GM12878 (cell line): ENCODE measurements around the gene FGD5. TPM values are rescaled to one million over a fixed set of nuclear protein-coding genes. Genes with fewer than 3 reads are reported as not detected.

Experiments used
- ATAC-seq: fragments of 200-7000 bp; cut with Tn5 transposase; 3 replicates; pipeline ENCODE4 v1.9.1; 2020; ENCODE audit warnings: mild to moderate bottlenecking, moderate library complexity
- BruUV-seq: library from RNA; stranded (reverse); fragments of 400-500 nt; replicated peaks from 2 replicates; lab custom pipeline; 2021; lab: Mats Ljungman, UMichigan
- CTCF ChIA-PET: fragments of 300-600 bp; sonication (Branson Sonifier 250); formaldehyde crosslinking; extraction: SDS; loops from one replicate; lab custom pipeline; 2021; ENCODE audit warnings: inconsistent platforms; lab: Yijun Ruan, JAX
- POLR2A ChIA-PET: fragments of 350-600 bp; formaldehyde crosslinking; extraction: SDS; loops from one replicate; lab custom pipeline; 2021; ENCODE audit warnings: inconsistent platforms; lab: Charles Lee
- RAD21 ChIA-PET: fragments of 300-600 bp; sonication (Branson Sonifier 250); formaldehyde crosslinking; loops from one replicate; lab custom pipeline; 2023; ENCODE audit warnings: antibody characterized with exemption; ENCODE audit not compliant: unreplicated experiment; lab: Charles Lee
- SMC1A ChIA-PET: fragments of 300-600 bp; sonication (Branson Sonifier 250); formaldehyde crosslinking; loops from one replicate; lab custom pipeline; 2023; ENCODE audit not compliant: unreplicated experiment, uncharacterized antibody; lab: Charles Lee
- DNase-seq: peaks from one replicate; pipeline ENCODE4 v3.0.0-alpha.2; 2011; ENCODE audit warnings: low read depth, low spot score
- FAIRE-seq: peaks from 3 replicates; lab custom pipeline; 2011; peaks lifted over from hg19 to GRCh38; lab: Jason Lieb, UNC
- H2AFZ ChIP-seq: 2 replicates; pipeline ENCODE4 v1.6.0; 2011; ENCODE audit warnings: low read depth, low read length, control low read depth; ENCODE audit not compliant: control insufficient read depth
- H3K27ac ChIP-seq: 2 replicates; pipeline ENCODE4 v1.5.1; 2011; ENCODE audit warnings: control low read depth; ENCODE audit not compliant: control insufficient read depth, insufficient read depth
- H3K27me3 ChIP-seq, 2 experiments: replicated peaks in 1 of 2; 2 replicates each; pipeline versions ENCODE4 v1.6.0 to v1.6.1; 2011; ENCODE audit warnings: low read length in 1 of 2; ENCODE audit not compliant: control insufficient read depth in 2 of 2, insufficient read depth in 2 of 2
- H3K36me3 ChIP-seq, 2 experiments: 2 replicates each; pipeline ENCODE4 v1.5.1; 2011; ENCODE audit warnings: low read length in 1 of 2; ENCODE audit not compliant: control insufficient read depth in 2 of 2, insufficient read depth in 2 of 2
- H3K4me1 ChIP-seq: 2 replicates; pipeline ENCODE4 v1.6.1; 2011; ENCODE audit warnings: mild to moderate bottlenecking, low read length, moderate library complexity, mixed read lengths; ENCODE audit not compliant: control insufficient read depth, insufficient read depth
- H3K4me2 ChIP-seq: 2 replicates; pipeline ENCODE4 v1.6.0; 2011; ENCODE audit warnings: control low read depth; ENCODE audit not compliant: control insufficient read depth, insufficient read depth
- H3K4me3 ChIP-seq: fragments of 200-600 bp; sonication (generic); 2 replicates; pipeline ENCODE4 v1.5.1; 2016
- H3K79me2 ChIP-seq: 2 replicates; pipeline ENCODE4 v1.6.0; 2011; ENCODE audit warnings: low read length; ENCODE audit not compliant: control insufficient read depth, insufficient read depth
- H3K9ac ChIP-seq: 2 replicates; pipeline ENCODE4 v1.8.0; 2011; ENCODE audit warnings: low read length, control low read depth, mixed read lengths; ENCODE audit not compliant: control insufficient read depth, insufficient read depth
- H3K9me3 ChIP-seq: replicated peaks from 3 replicates; pipeline ENCODE4 v1.5.1; 2011; ENCODE audit warnings: mild to moderate bottlenecking, low read length; ENCODE audit not compliant: control insufficient read depth, insufficient read depth
- H4K20me1 ChIP-seq: 2 replicates; pipeline ENCODE4 v1.6.0; 2011; ENCODE audit not compliant: control insufficient read depth, insufficient read depth
- ATF7 ChIP-seq: fragments of 450-650 bp; IDR thresholded peaks from 2 replicates; pipeline ENCODE4 v1.6.1; 2016; ENCODE audit warnings: low read depth, mild to moderate bottlenecking
- SPI1 ChIP-seq: IDR thresholded peaks from 2 replicates; pipeline ENCODE4 v1.6.1; 2011; ENCODE audit warnings: low read depth, mild to moderate bottlenecking, low read length, moderate library complexity, borderline replicate concordance; ENCODE audit not compliant: insufficient read depth
- SREBF1 ChIP-seq: IDR thresholded peaks from 2 replicates; pipeline ENCODE4 v1.6.1; 2012; ENCODE audit warnings: mild to moderate bottlenecking, low read length
- WGBS: methylation state at CpG from one replicate; pipeline ENCODE4 v1.1.6; 2016; ENCODE audit warnings: low lambda C conversion rate; ENCODE audit not compliant: insufficient replicate concordance, insufficient coverage; ENCODE audit errors: missing lambda C conversion rate; 5-methylcytosine and 5-hydroxymethylcytosine counted together
- in situ Hi-C: fragments of 300-500 bp; cut with MboI; formaldehyde crosslinking; loops from 9 replicates; pipeline ENCODE4 v1.14.3; 2018; ENCODE audit warnings: mixed read lengths
- intact Hi-C: fragments of 100-400 bp; cut with micrococcal nuclease; formaldehyde crosslinking; loops from one replicate; pipeline ENCODE4 v1.14.2; 2022; ENCODE audit not compliant: unreplicated experiment
- polyA plus RNA-seq, 11 experiments: library from polyadenylated mRNA; depleted of rRNA in 4 of 11; unstranded in 6 of 11; stranded (reverse) in 5 of 11; fragments of >200 nt; fragmentation: Nextera tagmentation in 4 of 11; fragmentation: Illumina TruSeq in 1 of 11; extraction: Ambion mirVana in 4 of 11; extraction: Trizol in 1 of 11; gene quantifications; 1 replicate in 1 of 11; 2 replicates in 10 of 11; pipeline versions ENCODE4 v1.2.1 to v1.2.3, GENCODE V29; 2011 to 2016; ENCODE audit warnings: inconsistent platforms in 2 of 11, missing spikeins in 2 of 11, low read depth in 1 of 11
- total RNA-seq, 4 experiments: library from RNA; depleted of rRNA in 3 of 4; stranded (reverse); fragments of >200 nt in 3 of 4; fragmentation: Illumina TruSeq in 1 of 4; extraction: Trizol in 1 of 4; gene quantifications; 2 replicates each; pipeline versions ENCODE4 v1.2.1 to v1.2.3, GENCODE V29; 2013 to 2021

The FGD5 gene
- total and polyA plus RNA-seq, 10 of the 15 experiments (the other 5 are each of a cell fraction or from before 2014, with no cell fraction given) = 0.03 to 0.13 (median 0.11) TPM; not detected in 3

DNA sequence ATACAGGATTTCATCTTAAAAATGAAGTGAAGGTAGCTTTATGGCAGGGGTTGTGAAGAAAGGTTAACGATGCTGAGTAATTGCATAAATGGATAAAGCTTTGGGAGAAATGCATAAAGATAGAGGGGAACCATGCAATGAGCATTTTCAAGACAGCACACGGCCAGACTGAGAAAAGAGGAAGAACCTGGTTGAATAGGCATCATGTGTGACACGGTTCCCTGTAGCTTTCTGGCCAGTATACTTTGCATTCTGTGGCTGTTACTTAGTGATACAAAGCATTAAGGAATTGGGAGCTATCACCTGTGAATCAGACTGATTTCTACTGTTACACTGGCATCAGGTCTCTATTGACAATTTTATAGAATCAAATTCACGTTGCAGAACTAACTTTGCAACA is 161.9 kb downstream of the FGD5 start:
- in situ Hi-C loops = no loop called here
- no peaks in the 10 kb centered on the region for H3K27me3 ChIP-seq
- BruUV-seq = no TSS peak
- TF ChIP-seq SPI1 = peak; percentile 57; the same call in 1 of the 2 replicates
- TF ChIP-seq ATF7 = 0 out of 2 replicates have a peak, but pooled peaks have one; percentile 11
- no peak for TF ChIP-seq SREBF1
- TF ChIP-seq, all 136 proteins: peak for 2
- 16% methylated on average over 4 of the region's 4 CpGs for WGBS
- ChIA-PET POLR2A (interaction anchor here (0.6 to 1.8 kb wide), 6 partner anchors 9 to 74 kb away, joined by 3 to 6 read pairs (median 4); no protein-coding TSS in a partner anchor), SMC1A (interaction anchor here (1.1 to 2.6 kb wide), 7 partner anchors 9 to 30 kb away, joined by 3 to 12 read pairs (median 5); no protein-coding TSS in a partner anchor), RAD21 (interaction anchor here (0.9 to 1.5 kb wide), 4 partner anchors 35 to 71 kb away, joined by 3 to 4 read pairs (median 3); no protein-coding TSS in a partner anchor), CTCF (interaction anchor here (0.7 to 2.0 kb wide), 5 partner anchors 9 to 611 kb away, joined by 3 to 6 read pairs (median 3); no protein-coding TSS in a partner anchor)
- H4K20me1 ChIP-seq = no peaks in the 10 kb centered on the region
- H3K36me3 ChIP-seq = peaks cover 0 to 3% of the 10 kb centered on the region in 2 experiments; a peak in 1 of 4 replicates
- H3K4me3 ChIP-seq = no peak overlapping the region
- ATAC-seq (peak; percentile 88), DNase-seq (no peak), FAIRE-seq (no peak)
- H3K79me2 ChIP-seq = peaks cover 8% of the 10 kb centered on the region
- H3K4me1 ChIP-seq = no peaks in the 10 kb centered on the region; the same call in 1 of the 2 replicates
- no peak overlapping the region for H3K4me2 ChIP-seq
- no peaks in the 10 kb centered on the region for H3K9me3 ChIP-seq
- intact Hi-C loops = no loop called here
- no peak overlapping the region for H2AFZ ChIP-seq
- no peak overlapping the region for H3K9ac ChIP-seq
- H3K27ac ChIP-seq = no peak overlapping the region

Other genes starting within 250 kb of the FGD5 start
- 13.6 and 15.7 TPM in 2 replicates for gene CCDC174, start 167.2 kb upstream of the FGD5 start, total RNA-seq (2014; rRNA removed)
- 22.2 and 23.2 TPM in 2 replicates for gene CCDC174, start 167.2 kb upstream of the FGD5 start, total RNA-seq (2014; rRNA removed; fragmentation: Illumina TruSeq; extraction: Trizol)
- gene CCDC174, start 167.2 kb upstream of the FGD5 start, total RNA-seq (2021) = 17.0 and 17.9 TPM in 2 replicates
- 11.6 and 13.5 TPM in 2 replicates for gene CCDC174, start 167.2 kb upstream of the FGD5 start, polyA plus RNA-seq (2011; rRNA removed)
- 30.3 and 40.6 TPM in 2 replicates for gene CCDC174, start 167.2 kb upstream of the FGD5 start, polyA plus RNA-seq (2014; fragmentation: Illumina TruSeq; extraction: Trizol)
- 10 to 100 TPM; 26.1 to 31.3 TPM for gene CCDC174, start 167.2 kb upstream of the FGD5 start, polyA plus RNA-seq (2014; fragmentation: Nextera tagmentation; extraction: Ambion mirVana)
- gene CCDC174, start 167.2 kb upstream of the FGD5 start, polyA plus RNA-seq (2014; rRNA removed) = 10.5 and 14.1 TPM in 2 replicates
- 10 to 100 TPM; 18.8 to 19.5 TPM for gene CCDC174, start 167.2 kb upstream of the FGD5 start, polyA plus RNA-seq (2016; fragmentation: Nextera tagmentation; extraction: Ambion mirVana)
- gene C3orf20, start 143.8 kb upstream of the FGD5 start, total RNA-seq (2014; rRNA removed) = 1.0 and 2.8 TPM in 2 replicates
- gene C3orf20, start 143.8 kb upstream of the FGD5 start, total RNA-seq (2014; rRNA removed; fragmentation: Illumina TruSeq; extraction: Trizol) = 1.9 and 2.0 TPM in 2 replicates
- 1.6 and 2.0 TPM in 2 replicates for gene C3orf20, start 143.8 kb upstream of the FGD5 start, total RNA-seq (2021)
- gene C3orf20, start 143.8 kb upstream of the FGD5 start, polyA plus RNA-seq (2011; rRNA removed) = 2.0 and 2.9 TPM in 2 replicates
- gene C3orf20, start 143.8 kb upstream of the FGD5 start, polyA plus RNA-seq (2014; fragmentation: Illumina TruSeq; extraction: Trizol) = 1.6 and 2.2 TPM in 2 replicates
- gene C3orf20, start 143.8 kb upstream of the FGD5 start, polyA plus RNA-seq (2014; fragmentation: Nextera tagmentation; extraction: Ambion mirVana) = under 1 TPM; 0.05 to 0.15 TPM
- 1.0 and 1.1 TPM in 2 replicates for gene C3orf20, start 143.8 kb upstream of the FGD5 start, polyA plus RNA-seq (2014; rRNA removed)
- gene C3orf20, start 143.8 kb upstream of the FGD5 start, polyA plus RNA-seq (2016; fragmentation: Nextera tagmentation; extraction: Ambion mirVana) = under 1 TPM; 0.39 to 0.40 TPM
- 22.8 and 23.2 TPM in 2 replicates for gene NR2C2, start 128.6 kb downstream of the FGD5 start, total RNA-seq (2014; rRNA removed)
- gene NR2C2, start 128.6 kb downstream of the FGD5 start, total RNA-seq (2014; rRNA removed; fragmentation: Illumina TruSeq; extraction: Trizol) = 16.9 and 18.0 TPM in 2 replicates
- gene NR2C2, start 128.6 kb downstream of the FGD5 start, total RNA-seq (2021) = 28.2 and 30.3 TPM in 2 replicates
- 18.6 and 20.3 TPM in 2 replicates for gene NR2C2, start 128.6 kb downstream of the FGD5 start, polyA plus RNA-seq (2011; rRNA removed)
- 19.7 and 22.1 TPM in 2 replicates for gene NR2C2, start 128.6 kb downstream of the FGD5 start, polyA plus RNA-seq (2014; fragmentation: Illumina TruSeq; extraction: Trizol)
- gene NR2C2, start 128.6 kb downstream of the FGD5 start, polyA plus RNA-seq (2014; fragmentation: Nextera tagmentation; extraction: Ambion mirVana) = 1 to 10 TPM; 2.7 to 4.5 TPM
- gene NR2C2, start 128.6 kb downstream of the FGD5 start, polyA plus RNA-seq (2014; rRNA removed) = 16.8 and 21.2 TPM in 2 replicates
- gene NR2C2, start 128.6 kb downstream of the FGD5 start, polyA plus RNA-seq (2016; fragmentation: Nextera tagmentation; extraction: Ambion mirVana) = 10 to 100 TPM in 1 of 2 experiments, 1 to 10 TPM in 1; 7.3 to 16.1 TPM
- 51.5 and 58.9 TPM in 2 replicates for gene MRPS25, start 246.4 kb downstream of the FGD5 start, total RNA-seq (2014; rRNA removed)
- gene MRPS25, start 246.4 kb downstream of the FGD5 start, total RNA-seq (2014; rRNA removed; fragmentation: Illumina TruSeq; extraction: Trizol) = 37.3 and 37.9 TPM in 2 replicates
- 72.5 and 76.2 TPM in 2 replicates for gene MRPS25, start 246.4 kb downstream of the FGD5 start, total RNA-seq (2021)
- gene MRPS25, start 246.4 kb downstream of the FGD5 start, polyA plus RNA-seq (2011; rRNA removed) = 66.0 and 72.9 TPM in 2 replicates
- 47.7 and 51.2 TPM in 2 replicates for gene MRPS25, start 246.4 kb downstream of the FGD5 start, polyA plus RNA-seq (2014; fragmentation: Illumina TruSeq; extraction: Trizol)
- gene MRPS25, start 246.4 kb downstream of the FGD5 start, polyA plus RNA-seq (2014; fragmentation: Nextera tagmentation; extraction: Ambion mirVana) = 10 to 100 TPM; 17.0 to 43.6 TPM
- 79.7 and 83.9 TPM in 2 replicates for gene MRPS25, start 246.4 kb downstream of the FGD5 start, polyA plus RNA-seq (2014; rRNA removed)
- 100 to 1,000 TPM; 112 to 114 TPM for gene MRPS25, start 246.4 kb downstream of the FGD5 start, polyA plus RNA-seq (2016; fragmentation: Nextera tagmentation; extraction: Ambion mirVana)